DND-41 (cell line): Measurements from ENCODE around the gene PIK3C2A.
"Not testable (repeated sequence)": the region's sequence is repeated elsewhere in the genome, so short reads cannot be mapped to it uniquely, and the experiment has no call there.

Source experiments
- ATAC-seq: fragments of 200-7000 bp; cut with Tn5 transposase; 3 replicates; pipeline ENCODE4 v1.9.1; 2021; ENCODE audit warnings: low read depth; ENCODE audit not compliant: insufficient read depth
- DNase-seq: peaks from one replicate; pipeline ENCODE4 v3.0.0-alpha.2; 2020
- H2AFZ ChIP-seq: 2 replicates; pipeline ENCODE4 v1.6.0; 2012; ENCODE audit warnings: low read depth, low read length
- H3K27ac ChIP-seq: 2 replicates; pipeline ENCODE4 v1.5.1; 2012; ENCODE audit warnings: low read length, inconsistent platforms
- H3K27me3 ChIP-seq: fragments of 200-600 bp; sonication (generic); 2 replicates; pipeline ENCODE4 v1.6.0; 2012; ENCODE audit warnings: low read length, mild to moderate bottlenecking, inconsistent platforms; ENCODE audit not compliant: insufficient read depth, poor library complexity
- H3K36me3 ChIP-seq: 2 replicates; pipeline ENCODE4 v1.5.1; 2012; ENCODE audit warnings: low read length, inconsistent platforms; ENCODE audit not compliant: insufficient read depth
- H3K4me1 ChIP-seq: 2 replicates; pipeline ENCODE4 v1.5.1; 2012; ENCODE audit warnings: mild to moderate bottlenecking, low read length; ENCODE audit not compliant: insufficient read depth
- H3K4me2 ChIP-seq: 2 replicates; pipeline ENCODE4 v1.6.0; 2012; ENCODE audit warnings: mild to moderate bottlenecking, moderate library complexity, low read length, inconsistent platforms; ENCODE audit not compliant: insufficient read depth
- H3K4me3 ChIP-seq, 2 experiments: fragments of 200-600 bp in 1 of 2; shearing (Covaris generic) in 1 of 2; 2 replicates each; pipeline ENCODE4 v1.5.1; 2012 to 2016; ENCODE audit warnings: inconsistent platforms in 2 of 2, low read length in 2 of 2, mild to moderate bottlenecking in 2 of 2, low read depth in 1 of 2, moderate library complexity in 1 of 2
- H3K79me2 ChIP-seq: 2 replicates; pipeline ENCODE4 v1.6.0; 2012; ENCODE audit warnings: low read length, inconsistent platforms; ENCODE audit not compliant: insufficient read depth
- H3K9ac ChIP-seq: 2 replicates; pipeline ENCODE4 v1.6.0; 2012; ENCODE audit warnings: low read depth, mild to moderate bottlenecking, inconsistent platforms, low read length, moderate library complexity
- H3K9me3 ChIP-seq: 2 replicates; pipeline ENCODE4 v1.5.1; 2012; ENCODE audit warnings: low read length, moderate library complexity, mild to moderate bottlenecking, inconsistent platforms; ENCODE audit not compliant: insufficient read depth, severe bottlenecking
- H4K20me1 ChIP-seq: 2 replicates; pipeline ENCODE4 v1.6.0; 2012; ENCODE audit warnings: low read length; ENCODE audit not compliant: insufficient read depth
- CTCF ChIP-seq: IDR thresholded peaks from 2 replicates; pipeline ENCODE4 v1.5.1; 2012; ENCODE audit warnings: borderline replicate concordance, low read length, moderate library complexity, mild to moderate bottlenecking; ENCODE audit not compliant: poor library complexity, severe bottlenecking; ENCODE audit errors: extremely low read depth
- EZH2 ChIP-seq: IDR thresholded peaks from 3 replicates; pipeline ENCODE4 v1.6.1; 2012; ENCODE audit warnings: borderline replicate concordance, low read depth, mild to moderate bottlenecking, moderate library complexity, low read length, inconsistent platforms; ENCODE audit not compliant: severe bottlenecking

PIK3C2A gene

GRCh38 chr11:17230867-17231851 lies 23.4 kb upstream of the PIK3C2A start:
- H3K79me2 ChIP-seq, result no peaks in the 10 kb centered on the region
- ATAC-seq (peak; percentile 95), DNase-seq (peak; percentile 73)
- H3K4me1 ChIP-seq, result peaks cover 24% of the 10 kb centered on the region
- no peaks in the 10 kb centered on the region for H3K9me3 ChIP-seq
- H3K9ac ChIP-seq, result no peak overlapping the region
- H3K36me3 ChIP-seq, result no peaks in the 10 kb centered on the region
- peak overlapping the region; percentile 47; the same call in 1 of the 2 replicates for H3K4me2 ChIP-seq
- no peaks in the 10 kb centered on the region for H3K27me3 ChIP-seq
- no peak for TF ChIP-seq EZH2
- TF ChIP-seq CTCF, result no peak
- no peak overlapping the region for H3K4me3 ChIP-seq
- no peak overlapping the region for H2AFZ ChIP-seq
- H4K20me1 ChIP-seq, result no peaks in the 10 kb centered on the region
- H3K27ac ChIP-seq, result peak overlapping the region; percentile 65

- H3K4me3 ChIP-seq, result no peak overlapping the region
- peak overlapping the region; percentile 19; the same call in 1 of the 2 replicates for H3K9ac ChIP-seq
- no peaks in the 10 kb centered on the region for H3K36me3 ChIP-seq
- H3K27ac ChIP-seq, result peak overlapping the region; percentile 65
- H3K4me1 ChIP-seq, result peaks cover 24% of the 10 kb centered on the region
- H4K20me1 ChIP-seq, result no peaks in the 10 kb centered on the region
- H3K9me3 ChIP-seq, result no peaks in the 10 kb centered on the region
- no peaks in the 10 kb centered on the region for H3K27me3 ChIP-seq
- ATAC-seq, result no peak
- peak overlapping the region; percentile 31; the same call in 1 of the 2 replicates for H2AFZ ChIP-seq
- H3K4me2 ChIP-seq, result 0 out of 2 replicates have a peak overlapping the region, but pooled peaks have one; percentile 47
- no peak for DNase-seq
- TF ChIP-seq CTCF, result no peak
- no peak for TF ChIP-seq EZH2
- no peaks in the 10 kb centered on the region for H3K79me2 ChIP-seq
Observed at GRCh38 chr11:17229481-17230152, 21.8 kb upstream of the PIK3C2A start.

GRCh38 chr11:17228186-17228925 lies 20.6 kb upstream of the PIK3C2A start:
- not testable (repeated sequence) for H3K36me3 ChIP-seq, H2AFZ ChIP-seq, ATAC-seq, H4K20me1 ChIP-seq, DNase-seq, H3K9ac ChIP-seq, H3K27me3 ChIP-seq, H3K27ac ChIP-seq, H3K4me2 ChIP-seq, H3K9me3 ChIP-seq, H3K79me2 ChIP-seq, H3K4me3 ChIP-seq
- peaks cover 24% of the 10 kb centered on the region for H3K4me1 ChIP-seq
